Right forelimb (tissue), 1 donor: ENCODE measurements around the gene ALG1.
"Not testable (repeated sequence)": the region's sequence is repeated elsewhere in the genome, so short reads cannot be mapped to it uniquely, and the experiment has no call there.

ENCODE experiments used
- DNase-seq: peaks from one replicate; pipeline ENCODE4 v3.0.0-alpha.2; 2018

The ALG1 gene

DNA sequence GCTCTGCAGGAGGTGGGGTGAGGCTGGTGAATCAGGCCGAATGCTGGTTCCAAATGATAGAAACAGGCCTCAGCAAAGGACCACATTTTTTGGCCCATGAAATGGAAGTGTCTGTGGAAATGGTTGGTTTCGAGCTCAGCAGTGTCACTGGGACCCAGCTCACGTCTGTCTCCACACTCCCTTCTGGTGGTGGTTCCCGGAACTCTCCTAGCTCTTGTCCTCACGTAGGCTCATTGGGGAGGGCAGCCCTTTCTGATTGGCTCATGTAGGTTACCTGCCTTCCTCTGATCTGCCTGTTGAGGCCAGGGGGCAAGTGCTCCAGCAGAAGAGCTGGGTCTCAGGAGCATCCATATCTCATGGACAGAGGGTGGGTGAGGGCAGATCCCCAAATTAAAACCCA lies 4.0 kb downstream of the ALG1 start:
- DNase-seq, result no peak

DNA sequence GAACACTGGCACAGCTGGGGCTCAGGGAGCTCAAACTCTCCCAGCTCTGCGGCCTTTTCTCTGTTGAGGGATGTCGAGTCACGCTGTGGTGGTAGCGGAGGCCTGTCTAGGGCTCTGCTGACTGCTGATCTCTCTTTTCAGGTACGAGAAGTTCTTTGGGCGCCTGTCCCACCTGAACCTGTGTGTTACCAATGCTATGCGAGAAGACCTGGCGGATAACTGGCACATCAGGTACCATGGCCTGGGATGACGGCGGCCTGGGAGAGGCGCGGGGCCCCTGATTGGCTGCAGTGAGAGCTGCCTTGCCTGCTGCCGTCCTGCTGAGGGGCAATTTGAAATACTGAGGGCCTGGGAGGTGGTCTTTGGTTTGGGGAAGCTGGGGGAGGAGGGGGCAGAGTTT lies 5.7 kb downstream of the ALG1 start:
- no peak for DNase-seq

DNA sequence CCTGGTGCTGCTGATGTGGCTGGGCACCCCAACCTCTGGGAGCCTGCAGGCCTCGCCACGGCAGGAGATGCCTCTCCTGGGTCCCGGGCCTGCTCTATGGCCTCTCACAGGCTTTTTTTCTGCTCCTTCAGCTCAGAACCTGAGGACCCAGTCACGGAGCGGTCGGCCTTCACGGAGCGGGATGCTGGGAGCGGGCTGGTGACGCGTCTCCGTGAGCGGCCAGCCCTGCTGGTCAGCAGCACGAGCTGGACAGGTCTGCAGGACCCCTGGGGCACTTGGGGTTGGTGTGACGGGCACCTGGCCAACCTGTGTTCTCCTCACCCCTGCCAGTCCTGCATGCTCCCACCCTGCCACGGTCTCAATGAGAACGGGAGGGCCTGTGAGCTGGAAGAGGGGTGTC lies 7.0 kb downstream of the ALG1 start:
- DNase-seq, result no peak

DNA sequence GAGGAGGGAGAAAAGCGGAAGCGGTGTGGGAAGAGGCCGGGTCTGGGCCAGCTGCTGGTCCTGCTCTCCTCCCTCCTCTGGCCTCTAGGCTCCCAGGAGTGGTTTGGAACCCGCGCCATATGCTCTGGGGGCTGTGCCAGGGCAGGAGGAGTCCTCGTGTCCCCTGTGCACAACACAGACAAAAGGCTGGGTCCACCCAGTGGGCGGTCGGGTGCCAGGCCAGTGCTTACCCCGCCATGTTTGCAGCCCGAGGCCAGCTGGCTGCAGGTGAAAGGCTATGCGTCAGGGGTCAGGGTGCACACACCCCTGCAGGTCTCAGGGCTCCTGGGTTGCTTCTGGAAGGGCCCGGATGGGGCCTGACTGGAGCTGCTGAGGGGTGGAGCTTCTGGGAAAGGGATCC lies 8.8 kb downstream of the ALG1 start:
- not testable (repeated sequence) for DNase-seq

DNA sequence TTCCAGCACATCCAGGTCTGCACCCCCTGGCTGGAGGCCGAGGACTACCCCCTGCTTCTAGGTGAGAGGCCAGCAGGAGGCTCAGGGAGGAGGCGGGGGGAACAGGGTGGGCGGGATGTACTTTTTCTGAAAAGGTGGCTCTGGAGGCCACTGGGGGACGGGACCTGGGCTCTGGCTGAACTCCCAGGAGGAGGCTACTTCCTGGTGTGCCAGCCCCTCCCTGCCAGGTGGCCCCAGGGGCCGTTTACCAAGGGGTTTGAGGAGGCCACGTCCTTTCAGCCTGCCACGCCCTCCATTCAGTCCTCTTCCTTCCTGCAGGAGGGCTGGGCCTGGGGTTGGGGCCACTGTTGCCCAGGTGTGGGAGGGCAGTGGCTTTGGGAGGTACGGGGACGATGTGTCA lies 9.4 kb downstream of the ALG1 start:
- not testable (repeated sequence) for DNase-seq

DNA sequence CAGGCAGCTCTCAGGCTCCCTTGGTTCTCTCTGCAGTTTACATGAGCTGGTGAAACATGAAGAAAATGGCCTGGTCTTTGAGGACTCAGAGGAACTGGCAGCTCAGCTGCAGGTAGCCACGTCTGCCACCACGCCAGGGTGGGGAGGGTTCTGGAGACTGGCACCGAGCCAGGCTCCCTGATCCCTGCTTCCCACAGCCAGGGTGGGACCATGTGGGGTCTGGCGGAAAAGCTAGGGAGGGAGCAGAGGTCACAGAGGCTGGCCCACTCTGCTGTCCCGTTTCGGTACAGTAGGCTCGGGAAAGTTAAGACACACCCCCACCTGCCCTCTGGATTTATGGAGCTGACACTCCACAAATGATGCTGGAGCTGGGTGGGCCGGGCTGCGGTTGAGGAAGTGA lies 12.0 kb downstream of the ALG1 start:
- DNase-seq, result not testable (repeated sequence)

DNA sequence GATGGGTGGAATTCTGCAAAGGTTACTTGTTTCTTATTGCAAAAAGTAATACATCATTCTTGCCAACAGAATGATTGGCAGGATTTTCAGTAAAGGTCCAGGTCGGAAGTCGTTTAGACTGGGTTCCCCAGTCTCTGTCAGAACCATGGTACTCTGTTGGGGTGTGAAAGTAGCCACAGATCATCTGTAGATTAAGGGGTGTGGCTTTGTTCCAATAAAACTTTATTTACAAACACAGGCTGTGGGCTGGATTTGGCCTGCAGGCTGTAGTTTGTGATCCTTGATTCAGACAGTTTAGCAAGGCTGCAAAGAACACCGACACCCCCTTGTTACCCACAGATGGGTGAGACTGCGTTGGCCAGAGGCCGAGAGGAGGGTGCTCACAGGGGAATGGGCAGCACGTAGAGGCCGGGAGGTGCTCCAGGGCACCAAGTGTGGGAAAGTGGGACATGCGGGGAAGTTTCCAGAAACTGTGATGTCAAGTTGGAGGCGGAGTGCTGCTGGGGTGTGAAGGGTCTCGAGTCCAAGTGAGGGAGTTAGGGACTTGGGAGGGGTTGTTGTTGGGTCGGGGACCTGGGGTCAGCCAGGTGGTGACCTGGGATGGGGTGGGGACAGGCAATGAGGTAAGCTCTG lies 12.6 kb downstream of the ALG1 start:
- DNase-seq, result not testable (repeated sequence)

DNA sequence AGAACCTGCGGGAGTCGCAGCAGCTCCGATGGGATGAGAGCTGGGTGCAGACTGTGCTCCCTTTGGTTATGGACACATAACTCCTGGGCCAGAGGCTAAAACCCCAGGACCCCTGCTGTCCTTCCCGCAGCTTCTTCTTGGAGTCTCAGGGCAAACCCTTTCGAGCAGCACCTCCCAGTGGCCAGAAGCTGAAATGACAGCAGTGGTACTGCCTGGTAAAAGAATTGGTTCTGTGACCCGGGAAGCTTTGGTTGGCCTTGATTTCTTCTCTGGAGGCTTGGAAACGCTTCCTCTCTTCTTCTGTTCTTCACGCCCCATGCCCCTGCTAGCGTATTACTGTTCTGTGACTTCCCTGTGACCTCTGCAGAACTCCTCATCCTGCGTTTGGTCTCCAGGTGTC lies 13.2 kb downstream of the ALG1 start:
- DNase-seq, result not testable (repeated sequence)

DNA sequence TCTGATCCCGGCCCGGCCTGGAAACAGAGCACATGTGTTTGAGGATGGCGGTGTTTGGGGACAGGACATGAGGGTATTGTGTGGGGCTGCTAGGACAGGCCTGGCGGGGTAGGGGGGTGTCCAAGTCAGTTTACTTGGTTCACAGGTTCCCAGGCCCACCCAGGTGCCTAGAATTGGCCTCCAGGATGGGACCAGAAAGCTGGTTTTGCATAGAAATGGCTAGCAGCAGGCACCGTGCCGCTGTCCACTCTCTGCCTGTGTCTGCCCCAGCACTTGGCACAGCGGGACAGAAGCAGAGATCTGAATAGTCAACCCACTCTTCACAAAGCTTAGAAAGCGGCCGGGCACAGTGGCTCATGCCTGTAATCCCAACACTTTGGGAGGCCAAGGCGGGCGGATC lies 14.1 kb downstream of the ALG1 start:
- not testable (repeated sequence) for DNase-seq

DNA sequence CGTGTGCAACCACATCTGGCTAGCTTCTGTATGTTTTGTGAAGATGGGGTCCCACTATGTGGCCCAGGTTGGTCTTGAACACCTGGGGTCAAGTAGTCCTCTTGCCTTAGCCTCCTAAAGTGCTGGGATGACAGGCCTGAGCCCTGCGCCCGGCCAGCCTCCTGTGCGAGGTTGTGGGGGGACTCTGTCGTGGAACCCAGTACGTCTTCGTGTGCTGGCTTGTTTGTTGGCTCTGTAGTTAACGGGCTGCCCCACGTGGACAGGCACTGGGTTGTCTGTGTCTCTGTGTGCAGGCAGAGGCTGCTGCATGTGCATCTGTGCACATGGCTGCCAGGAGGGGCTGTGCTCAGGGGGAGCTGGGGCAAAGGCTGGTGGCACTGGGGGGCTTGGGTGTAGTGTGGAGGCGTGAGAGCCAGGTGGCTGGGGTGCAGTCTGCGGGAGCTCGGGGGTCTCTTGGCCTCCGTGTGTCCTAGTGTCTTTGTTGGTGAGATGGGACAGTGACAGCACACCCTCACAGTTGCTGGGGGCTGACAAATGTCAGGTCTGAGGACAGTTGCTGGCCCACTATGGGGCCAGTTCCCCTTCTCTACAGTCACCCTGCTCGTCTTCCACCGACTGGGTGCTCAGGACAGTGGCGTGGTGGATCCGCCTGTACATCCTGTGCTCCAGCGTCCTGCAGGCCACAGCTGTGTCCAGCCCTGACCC lies 16.6 kb downstream of the ALG1 start:
- DNase-seq, result not testable (repeated sequence)

DNA sequence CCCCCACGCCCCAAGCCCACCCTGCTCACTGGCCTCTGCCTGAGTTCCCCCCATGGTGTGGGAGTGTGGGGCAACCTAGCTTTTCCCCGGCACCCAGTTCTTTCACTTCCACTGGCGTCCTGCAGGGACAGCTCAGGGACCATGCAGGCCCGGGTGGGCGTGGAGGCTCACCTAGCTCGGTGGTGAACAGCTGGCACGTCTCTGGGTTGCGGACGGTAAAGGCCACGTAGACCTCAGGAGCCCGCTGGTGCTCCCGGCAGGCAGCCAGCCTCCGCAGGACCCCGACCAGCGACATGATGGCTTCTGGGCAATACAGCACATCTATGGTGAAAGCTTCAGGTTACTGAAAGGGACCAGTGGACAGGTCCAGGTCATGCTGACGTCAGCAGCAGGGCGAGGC lies 17.3 kb downstream of the ALG1 start:
- not testable (repeated sequence) for DNase-seq

DNA sequence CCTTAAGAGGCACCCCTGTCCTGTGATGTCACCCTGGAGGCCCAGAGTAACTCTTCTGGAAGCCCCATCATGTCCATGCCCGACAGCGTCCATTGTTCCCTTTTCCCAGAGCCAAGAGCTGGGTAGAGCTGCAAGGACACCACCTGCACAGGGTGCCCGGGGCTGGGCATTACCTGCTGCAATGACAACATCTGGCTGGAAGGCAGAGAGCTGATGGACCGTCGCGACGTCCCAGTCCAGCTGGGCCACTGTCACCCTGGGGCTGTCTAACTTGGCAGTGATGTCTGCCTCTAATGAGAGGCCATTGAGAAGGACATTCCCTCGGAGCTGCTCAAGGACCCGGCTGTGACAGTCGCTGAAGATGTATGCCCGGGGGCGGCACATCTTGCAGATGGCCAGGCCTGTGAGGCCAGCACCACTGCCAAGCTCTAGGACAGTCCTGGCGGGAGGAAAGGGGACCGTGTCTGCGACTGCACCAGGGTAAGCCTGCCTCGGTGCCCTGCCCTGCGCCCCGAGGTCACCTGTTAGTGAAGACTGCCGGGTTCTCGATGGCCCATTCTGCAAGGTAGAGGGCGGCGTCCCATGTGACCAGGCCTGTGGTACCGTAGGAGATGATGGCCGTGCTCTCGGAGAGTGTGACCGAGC lies 18.4 kb downstream of the ALG1 start:
- DNase-seq, result not testable (repeated sequence)

DNA sequence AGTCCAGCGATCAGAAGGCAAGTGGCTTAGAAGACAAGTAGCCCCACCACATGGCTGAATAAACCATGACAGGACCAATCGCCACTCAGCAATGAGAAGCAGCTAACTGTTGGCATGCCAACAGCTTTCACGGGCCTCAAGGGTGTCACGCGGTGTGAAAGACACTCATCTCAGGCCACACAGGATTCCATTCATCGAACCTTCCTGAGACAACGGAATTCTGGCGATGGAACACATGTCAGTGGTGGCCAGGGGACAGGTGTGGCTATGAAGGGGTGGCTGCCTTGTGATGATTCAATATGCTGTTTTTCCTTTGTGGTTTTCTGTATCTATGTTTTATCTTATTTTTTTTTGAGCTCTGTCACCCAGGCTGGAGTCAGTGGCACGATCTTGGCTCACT lies 18.9 kb downstream of the ALG1 start:
- not testable (repeated sequence) for DNase-seq

DNA sequence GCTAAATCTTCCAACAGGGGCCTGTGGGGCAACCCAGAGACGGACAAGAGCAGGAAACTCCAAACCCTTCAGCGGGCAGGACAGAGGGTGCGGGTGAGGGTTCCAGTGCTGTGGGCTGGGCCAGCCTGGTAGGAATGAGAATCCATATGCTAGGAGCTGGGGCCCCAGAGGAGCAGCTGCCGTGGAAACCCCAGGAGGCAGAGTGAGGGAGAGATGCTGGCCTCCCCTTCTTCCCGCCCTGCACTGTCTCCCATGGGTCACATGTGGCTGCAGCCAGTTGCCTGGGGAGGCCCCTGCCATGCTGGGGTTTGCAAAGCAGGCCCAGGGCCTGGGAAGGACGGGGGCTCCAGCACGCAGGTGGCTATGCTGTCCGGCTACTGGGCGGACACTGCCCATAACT lies 21.4 kb downstream of the ALG1 start:
- DNase-seq, result not testable (repeated sequence)

DNA sequence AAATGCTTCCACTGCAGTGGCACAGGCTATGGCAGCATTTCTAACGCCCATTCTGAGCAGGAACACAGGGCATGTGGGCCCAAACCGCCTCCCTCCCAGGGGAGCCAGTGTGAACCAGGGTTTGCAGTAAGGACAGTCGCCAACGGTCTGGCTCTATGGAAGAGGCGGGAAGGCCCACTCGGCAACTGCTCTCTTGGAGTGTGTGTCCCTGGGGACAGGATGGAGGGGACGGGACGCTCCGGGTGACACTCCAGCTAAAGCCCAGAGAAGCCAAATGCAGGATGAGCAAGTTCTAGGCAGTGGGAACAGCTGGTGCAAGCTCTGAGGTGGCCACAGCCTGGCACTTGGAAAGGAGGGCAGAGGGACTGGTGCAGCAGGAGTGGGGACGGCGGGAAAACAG lies 22.1 kb downstream of the ALG1 start:
- not testable (repeated sequence) for DNase-seq

DNA sequence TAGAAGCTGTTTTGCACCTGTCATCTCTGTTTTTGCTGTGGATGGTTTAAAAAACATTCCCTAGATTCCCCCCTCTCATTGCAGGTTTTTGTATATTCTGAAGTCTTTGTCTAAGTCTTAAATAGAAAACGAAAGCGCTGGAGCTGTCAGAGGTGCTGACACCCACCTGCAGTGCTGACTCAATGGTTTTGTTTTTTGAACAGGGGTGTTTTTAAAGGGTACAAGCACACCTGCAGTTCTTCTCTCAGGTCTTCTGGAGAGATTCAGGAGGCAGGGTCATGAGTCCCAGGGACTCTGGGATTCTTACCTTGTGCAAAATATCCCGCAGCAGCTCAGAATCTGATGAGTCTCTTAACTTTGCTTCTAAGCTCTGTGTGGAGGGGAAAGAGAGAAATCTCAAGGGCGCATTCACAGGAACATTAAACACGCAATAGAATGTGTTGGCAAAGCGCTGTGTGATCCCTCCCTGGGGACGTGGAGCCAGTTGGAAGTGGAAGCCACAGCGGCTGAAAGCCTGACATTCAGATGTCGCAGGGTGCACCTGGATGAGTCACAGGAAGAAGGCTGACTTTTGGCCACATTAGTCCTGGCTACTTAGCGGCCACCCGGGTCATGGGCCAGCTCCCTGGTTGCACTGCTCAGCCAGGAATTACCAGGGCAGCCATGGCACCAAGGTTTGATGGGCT lies 23.6 kb downstream of the ALG1 start:
- not testable (repeated sequence) for DNase-seq

DNA sequence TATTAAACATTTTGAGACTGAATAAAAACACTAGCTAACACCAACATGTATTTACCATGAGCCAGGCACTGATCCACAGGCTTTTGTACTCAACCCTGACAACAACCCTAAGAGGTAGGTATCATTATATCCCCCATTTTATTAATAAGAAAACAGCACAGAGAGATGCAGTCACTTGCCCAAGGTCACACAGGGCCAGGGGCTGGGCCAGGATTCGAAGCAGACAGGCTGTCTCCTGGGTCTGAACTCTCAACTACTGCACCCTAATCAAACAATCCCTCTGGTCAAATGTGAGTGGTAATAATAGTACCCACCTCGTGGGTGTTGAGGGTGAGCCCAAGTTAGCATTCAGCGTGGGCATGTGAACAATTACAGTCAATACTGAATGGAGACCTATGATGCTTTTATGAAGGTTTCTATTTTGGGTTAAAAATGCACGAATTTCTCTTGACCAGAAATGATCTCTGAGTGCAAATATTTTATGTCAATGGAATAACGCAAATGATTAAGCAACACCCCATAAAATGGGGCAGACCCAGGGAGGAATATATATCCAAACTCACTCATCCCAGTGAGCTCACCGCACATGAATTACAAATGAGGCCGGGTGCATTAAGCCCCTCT lies 24.9 kb downstream of the ALG1 start:
- DNase-seq, result not testable (repeated sequence)

DNA sequence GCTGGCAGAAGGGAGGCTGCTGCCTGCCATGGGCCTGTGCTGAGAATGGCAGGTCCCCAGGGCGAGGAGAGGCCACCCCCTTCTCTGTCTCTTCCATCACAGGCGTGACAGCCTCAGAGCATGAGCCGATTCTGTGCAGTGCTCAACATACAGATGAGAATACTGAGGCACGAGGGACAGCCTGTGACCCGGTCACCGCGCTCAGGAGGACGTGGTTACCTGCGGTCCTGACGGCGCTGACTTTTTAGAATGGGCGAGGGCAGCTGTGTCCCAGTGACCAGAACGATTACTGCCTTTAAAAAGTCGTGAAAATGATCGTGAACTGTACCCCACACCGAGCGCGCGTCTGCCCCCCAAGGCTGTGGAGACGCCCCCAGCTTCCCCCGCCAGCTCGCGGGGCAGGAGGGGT lies 25.4 kb downstream of the ALG1 start:
- DNase-seq, result peak; percentile 55

DNA sequence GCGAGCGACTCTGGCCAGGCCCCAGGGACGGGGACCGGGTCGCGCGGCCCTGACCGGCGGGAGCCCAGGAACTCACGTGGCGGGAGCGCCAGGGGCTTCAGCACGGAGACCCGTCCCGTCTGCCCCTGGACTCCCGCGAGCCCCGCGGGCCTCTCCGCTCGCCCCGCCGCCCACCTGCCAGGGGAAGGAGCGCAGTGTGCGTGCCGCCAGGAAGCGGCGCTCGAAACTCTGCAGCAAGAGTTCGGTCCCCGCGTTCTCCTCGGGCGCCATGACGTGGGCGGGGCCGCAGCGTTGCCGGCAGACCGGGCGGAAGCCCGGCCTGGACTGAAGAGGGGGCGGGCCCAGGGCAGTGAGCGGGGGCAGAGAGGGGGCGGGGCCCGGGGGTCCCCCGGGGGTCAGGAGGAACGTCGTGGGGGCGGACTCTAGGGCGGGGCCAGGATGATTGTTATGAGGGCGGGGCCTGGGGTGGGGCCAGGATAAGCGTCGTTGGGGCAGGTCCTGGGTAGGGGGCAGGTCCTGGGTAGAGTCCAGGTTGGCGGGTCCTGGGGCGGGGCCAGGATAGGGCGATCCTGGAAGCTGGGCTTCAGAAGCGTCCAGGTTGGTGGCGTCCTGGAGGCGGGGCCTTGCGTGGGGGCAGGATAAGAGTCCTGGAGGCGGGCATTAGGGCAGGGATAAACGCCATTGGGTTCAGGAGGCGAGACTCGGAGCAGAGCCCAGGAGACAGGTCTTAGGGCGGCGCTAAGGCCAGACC lies 26.0 kb downstream of the ALG1 start, which contains the start of gene EEF2KMT:
Gene EEF2KMT (minus strand): TSS at position 326 of the 751 bp plus-strand sequence. CDS start 56 bp downstream, at position 270.
- peak; percentile 100 for DNase-seq

DNA sequence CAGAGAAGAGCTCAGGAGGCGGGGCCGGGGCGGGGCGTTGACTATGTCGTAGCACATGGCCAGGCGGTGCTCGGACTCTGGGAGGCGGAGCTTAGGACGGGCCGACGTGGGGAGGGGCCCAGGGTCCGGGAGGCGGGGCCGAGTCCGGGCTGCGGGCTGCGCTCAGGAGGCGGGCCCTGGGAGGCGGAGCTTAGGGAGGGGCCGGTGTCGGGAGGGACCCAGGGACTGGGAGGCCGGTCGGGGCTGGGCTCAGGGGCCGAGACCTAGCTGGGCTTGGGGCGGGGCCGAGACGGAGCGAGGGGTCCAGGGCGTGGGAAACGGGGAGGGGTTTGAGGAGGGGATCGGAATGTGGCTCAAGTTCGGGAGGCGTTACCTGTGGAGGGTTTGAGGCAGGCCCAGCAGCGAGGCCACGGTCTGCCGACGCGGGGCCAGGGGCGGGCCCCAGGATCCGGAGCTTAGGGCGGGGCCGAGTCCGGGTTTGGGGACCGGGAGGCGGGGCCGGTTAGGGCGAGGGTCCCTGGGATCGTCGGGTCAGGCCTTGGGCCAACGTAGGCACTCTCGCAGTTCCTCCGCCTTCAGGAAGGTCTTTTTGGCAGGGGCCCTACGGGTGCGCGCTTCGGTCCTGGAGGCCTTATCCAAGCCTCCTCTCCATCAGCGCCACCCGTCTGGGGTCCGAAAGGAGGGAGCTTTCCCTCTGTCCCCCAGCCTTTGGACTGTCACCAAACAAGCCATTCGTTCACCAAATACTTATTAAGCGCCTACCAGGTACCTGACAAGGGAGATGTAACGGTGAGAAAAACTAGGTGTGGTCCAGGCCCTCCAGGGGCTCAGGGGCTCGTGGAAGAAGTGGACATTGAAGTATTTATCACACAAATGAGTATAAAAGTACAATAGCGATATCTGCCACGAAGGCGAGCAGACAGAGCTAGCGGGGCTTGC lies 26.8 kb downstream of the ALG1 start:
- DNase-seq, result peak; percentile 87

DNA sequence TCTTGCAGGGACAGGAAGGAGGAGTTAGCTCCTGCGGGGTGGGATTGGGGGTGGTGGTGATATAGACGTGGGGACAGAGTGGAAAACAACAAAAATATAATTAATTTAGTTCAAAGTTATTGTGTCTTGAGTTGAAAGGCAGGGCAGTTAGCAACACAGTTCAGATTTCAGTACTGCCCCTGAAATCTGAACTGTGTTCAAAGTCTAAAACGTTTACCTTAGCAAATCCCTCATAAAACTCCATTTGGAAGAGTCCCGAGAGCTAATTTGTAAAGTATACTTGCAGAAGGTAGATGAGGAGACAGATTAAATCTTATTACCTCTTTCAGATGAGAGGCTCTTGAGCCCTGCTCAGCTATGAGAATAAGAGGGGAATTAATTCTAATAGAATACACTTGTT lies 27.5 kb downstream of the ALG1 start:
- not testable (repeated sequence) for DNase-seq
